ENCODE data around the gene F10.
"Not testable (repeated sequence)": the region's sequence is repeated elsewhere in the genome, so short reads cannot be mapped to it uniquely, and the experiment has no call there.

The F10 gene

DNA sequence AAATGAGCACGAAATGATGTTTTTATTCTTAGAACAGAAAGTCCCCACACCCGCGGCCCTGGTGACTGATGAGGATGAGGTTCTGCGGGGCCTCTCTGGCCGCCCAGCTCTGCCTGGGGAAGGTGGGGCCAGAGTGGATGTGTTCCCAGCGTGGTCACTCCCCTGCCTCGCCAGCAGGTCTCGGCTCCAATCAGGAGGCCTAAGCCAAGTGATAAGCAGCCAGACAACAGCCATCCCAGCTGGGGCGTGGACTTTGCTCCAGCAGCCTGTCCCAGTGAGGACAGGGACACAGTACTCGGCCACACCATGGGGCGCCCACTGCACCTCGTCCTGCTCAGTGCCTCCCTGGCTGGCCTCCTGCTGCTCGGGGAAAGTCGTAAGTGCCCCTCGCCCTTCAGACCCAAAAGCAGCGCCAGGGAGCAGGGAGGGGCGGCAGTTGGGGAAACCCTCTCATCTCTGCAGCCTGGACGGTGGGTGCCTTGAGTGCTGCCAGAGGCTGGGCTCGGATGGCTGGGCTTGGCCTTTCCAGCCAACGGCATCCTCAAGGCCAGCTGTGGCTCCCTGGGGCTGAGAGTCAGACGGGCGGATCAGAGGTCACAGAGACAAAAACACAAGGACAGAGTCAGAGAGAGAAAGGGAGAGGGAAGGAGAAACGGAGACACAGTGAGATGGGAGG is at the start of gene F10:
Gene F10, plus strand, starts transcription at position 250 of the 676 bp plus-strand sequence. Its CDS starts 57 bp downstream, at position 307.
- DNase-seq (ENCODE audit: low spot score), result no peak

DNA sequence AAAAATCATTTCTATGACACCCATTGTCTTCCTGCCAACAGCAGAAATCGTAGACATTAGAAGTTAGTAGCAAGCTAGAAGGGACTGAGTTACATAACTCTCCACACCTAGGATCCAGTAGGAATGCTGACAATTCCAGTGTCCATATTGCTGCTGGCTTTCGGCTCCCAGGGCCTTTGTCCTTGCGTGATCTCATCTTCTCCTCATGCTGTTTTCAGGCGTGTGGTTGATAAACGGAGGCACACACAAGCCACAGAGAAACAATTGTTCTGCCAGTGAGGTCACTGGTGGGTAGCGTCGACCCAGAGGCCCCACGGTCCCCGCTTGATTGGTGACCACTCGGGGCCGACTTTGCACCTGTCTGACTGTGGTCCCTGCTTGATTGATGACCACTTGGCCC is 48.7 kb upstream of the F10 start:
- DNase-seq (ENCODE audit: low spot score), result no peak

DNA sequence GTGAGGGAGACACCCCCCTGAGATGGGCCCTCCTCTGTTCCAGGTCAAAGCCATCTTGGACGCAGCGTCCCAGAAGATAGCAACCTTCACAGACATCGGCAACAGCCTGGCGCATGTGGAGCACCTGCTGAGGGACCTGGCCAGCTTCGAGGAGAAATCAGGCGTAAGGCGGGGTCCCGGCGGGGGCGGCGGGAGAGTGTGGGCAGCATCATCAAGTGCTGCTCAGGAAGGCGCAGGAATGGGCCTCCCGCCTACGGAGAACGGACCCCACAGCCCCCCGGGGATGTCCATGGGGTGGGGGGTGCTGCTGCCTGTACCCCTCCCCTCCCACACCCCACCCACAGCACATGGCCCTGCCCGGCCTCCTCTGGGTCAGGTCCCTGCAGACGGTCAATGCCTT is 48.2 kb upstream of the F10 start:
- no peak for DNase-seq (ENCODE audit: low spot score)

DNA sequence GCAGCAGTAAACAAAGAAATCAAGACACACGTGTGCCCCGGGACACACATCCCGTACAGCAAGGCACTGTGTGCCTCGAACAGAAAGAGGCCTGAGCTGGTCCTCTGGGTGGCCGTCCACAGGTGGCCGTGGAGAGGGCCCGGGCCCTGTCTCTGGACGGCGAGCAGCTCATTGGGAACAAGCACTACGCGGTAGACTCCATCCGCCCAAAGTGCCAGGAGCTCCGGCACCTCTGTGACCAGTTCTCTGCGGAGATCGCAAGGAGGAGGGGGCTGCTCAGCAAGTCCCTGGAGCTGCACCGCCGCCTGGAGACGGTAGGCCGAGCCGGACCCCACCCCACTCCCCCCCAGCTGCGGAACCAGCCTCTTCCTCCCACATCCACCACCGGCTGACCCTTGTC is 47.7 kb upstream of the F10 start:
- DNase-seq (ENCODE audit: low spot score), result no peak

DNA sequence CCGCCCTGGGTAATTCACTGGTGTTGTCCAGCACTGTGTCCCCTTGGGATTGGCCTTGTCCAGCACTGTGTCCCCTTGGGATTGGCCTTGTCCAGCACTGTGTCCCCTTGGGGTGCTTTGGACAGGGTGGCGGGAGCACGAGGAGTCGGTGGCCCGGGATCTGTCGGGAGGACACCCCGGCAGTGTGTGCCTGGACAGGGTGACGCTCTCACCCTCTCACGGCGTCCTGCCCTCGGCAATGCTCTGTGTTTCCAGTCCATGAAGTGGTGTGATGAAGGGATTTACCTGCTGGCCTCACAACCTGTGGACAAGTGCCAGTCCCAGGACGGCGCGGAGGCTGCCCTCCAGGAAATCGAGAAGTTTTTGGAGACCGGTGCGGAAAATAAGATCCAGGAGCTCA is 46.9 kb upstream of the F10 start:
- DNase-seq (ENCODE audit: low spot score), result no peak

DNA sequence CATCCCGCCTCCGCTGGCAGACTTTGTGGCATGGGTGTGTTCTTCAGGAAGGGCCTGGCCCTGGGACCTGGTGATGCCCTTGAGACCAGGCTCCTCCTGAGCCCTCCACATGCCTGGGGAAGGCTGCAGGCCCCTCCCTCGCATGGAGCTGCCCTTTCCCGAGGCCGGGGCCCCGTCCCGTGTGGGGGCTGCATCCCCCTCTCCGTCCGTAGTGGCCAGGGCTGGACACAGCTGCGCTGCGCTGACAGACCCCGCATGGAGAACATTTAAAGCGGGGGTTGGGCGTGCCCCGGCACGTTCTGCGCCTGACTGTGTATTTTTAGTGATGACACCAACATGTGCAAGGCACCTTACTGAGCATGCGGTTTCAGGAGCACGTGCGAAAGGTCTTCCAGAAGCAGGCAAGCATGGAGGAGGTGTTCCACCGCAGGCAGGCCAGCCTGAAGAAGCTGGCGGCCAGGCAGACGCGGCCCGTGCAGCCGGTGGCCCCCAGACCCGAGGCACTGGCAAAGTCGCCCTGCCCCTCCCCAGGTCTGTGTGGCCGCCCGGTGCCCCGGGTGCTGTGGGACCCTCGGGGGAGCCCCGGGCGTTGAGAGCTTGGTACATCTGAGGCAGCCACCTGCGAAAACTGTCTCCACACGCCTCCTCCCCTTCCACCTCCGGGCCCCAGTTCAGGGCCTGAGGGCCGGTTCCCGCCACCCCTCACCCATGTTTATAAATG is 45.8 kb upstream of the F10 start:
- DNase-seq (ENCODE audit: low spot score), result no peak

DNA sequence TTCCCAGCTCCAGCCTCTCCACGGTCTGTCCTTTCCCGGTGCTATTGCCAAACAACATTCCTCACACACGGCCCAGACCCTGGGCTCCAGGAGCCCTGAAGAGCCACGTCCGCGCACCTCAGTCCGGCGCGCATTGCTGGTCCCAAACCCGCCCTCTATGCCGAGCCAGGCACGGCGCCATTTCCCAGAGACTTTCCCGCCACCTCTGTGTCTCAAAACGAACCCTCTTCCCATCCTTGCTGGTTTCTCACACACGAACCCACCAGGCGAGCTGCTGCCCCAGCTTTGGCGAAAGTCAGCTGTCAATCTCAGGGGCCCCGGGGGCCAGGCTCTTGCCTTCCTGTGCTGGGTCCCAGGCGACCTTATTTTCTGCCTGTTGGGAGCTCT is 45.0 kb upstream of the F10 start:
- no peak for DNase-seq (ENCODE audit: low spot score)

DNA sequence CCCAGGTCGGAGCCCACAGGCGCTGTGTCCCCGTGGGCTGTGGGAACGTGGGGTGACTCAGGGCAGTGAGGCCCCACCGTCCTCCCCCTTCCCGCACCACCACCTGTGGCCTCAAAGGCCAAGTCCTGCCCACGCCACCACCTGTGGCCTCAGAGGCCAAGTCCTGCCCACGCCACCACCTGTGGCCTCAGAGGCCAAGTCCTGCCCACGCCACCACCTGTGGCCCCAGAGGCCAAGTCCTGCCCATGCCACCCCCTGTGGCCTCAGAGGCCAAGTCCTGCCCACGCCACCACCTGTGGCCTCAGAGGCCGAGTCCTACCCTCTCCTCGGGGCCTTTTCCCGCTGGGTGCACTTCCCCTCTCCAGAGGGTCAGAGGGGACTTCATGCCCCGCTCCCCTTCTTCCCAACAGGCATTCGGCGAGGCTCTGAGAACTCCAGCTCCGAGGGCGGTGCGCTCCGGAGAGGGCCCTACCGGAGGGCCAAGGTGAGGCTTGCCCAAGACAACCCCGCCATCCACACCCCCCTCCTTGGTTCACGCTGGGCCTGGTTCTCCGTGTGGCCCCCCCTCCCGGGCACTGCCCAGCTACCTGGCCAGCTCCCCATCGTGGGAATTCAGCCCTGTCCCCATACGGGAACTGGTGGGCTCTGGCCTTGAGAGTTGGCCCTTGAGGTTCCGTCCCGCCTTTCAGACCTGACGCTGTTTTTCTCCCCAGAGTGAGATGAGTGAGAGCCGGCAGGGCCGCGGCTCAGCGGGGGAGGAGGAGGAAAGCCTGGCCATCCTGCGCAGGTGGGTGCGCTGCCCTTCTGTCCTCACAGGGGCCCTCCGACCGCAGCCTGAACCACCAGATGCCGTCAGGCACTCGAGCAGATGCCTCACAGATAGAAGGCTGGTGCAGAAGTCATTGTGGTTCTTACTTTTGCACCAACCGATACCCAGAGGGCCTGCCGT is 44.4 kb upstream of the F10 start:
- no peak for DNase-seq (ENCODE audit: low spot score)

DNA sequence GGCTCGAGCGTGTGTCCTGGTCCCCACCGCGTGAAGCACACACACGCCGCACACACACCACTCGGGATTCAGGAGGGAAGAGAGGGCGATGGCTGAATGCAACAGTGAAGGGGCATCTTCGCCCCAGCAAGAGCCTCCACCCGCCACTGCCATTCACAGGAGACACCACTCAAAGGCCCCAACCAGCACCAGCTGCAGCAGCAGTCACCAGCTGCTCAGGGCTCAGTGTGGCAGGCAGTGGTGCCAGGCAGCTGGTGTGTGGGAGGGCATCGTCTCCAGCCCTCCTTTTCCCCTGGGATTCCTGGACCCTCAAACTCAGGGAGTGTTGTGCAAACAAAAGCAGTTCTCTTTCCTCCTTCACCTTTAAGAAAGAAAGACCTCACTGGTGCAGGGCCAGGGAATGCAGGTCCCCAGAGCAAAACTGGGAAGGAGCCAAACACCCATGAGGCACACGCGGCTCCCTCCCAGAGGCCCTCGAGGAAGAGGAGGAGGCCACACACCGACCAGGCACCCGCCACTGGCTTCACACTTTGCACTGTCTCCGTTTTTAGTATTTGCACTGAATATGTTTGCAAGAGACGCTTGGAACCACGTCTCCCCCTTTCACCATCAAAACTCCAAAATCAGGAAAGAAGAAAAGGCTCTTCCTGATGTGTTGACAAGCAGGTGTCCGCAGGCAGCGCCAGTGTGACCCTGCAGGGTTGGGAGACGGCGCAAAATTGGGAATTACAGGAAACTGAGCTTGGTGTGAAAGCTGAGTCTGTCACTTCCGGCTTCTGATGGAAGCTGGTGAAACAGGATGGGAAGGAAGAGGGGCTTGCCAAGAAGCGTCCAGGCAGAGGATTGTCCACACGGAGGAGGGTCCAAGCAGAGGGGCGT is 43.5 kb upstream of the F10 start:
- DNase-seq (ENCODE audit: low spot score), result peak; percentile 78

DNA sequence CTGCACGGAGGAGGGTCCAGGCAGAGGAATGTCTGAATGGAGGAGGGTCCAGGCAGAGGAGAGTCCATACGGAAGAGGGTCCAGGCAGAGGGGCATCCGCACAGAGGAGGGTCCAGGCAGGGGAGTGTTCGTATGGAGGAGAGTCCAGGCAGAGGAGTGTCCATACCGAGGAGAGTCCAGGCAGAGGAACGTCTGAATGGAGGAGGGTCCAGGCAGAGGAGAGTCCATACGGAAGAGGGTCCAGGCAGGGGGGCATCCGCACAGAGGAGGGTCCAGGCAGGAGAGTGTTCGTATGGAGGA is 42.9 kb upstream of the F10 start:
- DNase-seq (ENCODE audit: low spot score), result not testable (repeated sequence)

DNA sequence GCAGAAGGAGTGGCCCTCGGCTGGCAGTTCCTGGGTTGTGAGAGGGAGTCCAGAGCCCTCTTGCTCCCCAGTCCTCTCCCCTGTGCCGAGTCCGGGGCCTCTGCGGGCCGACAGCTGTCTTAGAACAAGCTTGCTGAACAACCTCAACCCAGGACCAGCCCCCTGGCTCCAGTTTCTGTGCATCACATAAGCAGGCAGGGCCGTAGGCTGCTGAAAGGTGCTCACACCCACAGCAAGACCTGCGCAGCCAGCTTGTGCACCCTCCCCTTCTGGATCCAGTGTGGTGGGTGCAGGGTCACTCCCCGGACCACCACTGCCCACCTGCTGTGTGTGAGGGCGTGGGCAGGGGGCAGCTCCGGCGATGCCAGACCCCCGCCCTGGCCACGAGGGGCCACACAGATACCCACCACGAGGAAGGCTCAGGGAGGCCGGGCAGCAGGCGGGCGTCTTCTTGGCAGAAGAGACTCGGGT is 42.2 kb upstream of the F10 start:
- no peak for DNase-seq (ENCODE audit: low spot score)

DNA sequence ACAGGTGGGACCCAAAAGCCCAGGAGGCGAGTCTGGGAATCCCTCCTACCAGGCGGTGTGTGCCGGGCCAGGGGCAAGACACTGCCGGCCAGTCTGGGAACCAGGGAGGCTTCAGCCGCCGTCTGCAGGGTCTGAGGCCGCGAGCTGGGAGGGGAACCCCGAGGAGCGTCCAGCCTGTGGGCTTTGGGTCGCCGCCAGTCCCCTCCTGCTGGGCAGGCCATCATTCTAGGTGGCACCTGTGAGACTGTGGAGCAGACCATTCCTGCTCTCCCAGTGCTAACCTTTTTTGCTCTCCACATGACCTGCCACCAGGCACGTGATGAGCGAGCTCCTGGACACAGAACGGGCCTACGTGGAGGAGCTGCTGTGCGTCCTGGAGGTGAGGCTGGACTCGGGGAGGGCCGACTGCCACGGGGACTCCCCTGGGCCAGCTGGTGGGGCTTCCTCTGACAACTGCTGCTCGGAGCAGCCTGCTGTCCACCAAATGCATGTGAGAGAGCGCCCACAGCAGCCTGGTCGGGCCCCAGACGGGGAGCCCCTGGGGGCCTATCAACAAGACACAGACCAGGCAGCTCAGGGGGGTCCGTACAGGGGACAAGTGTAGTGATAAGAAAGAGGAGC is 41.6 kb upstream of the F10 start:
- DNase-seq (ENCODE audit: low spot score), result no peak

DNA sequence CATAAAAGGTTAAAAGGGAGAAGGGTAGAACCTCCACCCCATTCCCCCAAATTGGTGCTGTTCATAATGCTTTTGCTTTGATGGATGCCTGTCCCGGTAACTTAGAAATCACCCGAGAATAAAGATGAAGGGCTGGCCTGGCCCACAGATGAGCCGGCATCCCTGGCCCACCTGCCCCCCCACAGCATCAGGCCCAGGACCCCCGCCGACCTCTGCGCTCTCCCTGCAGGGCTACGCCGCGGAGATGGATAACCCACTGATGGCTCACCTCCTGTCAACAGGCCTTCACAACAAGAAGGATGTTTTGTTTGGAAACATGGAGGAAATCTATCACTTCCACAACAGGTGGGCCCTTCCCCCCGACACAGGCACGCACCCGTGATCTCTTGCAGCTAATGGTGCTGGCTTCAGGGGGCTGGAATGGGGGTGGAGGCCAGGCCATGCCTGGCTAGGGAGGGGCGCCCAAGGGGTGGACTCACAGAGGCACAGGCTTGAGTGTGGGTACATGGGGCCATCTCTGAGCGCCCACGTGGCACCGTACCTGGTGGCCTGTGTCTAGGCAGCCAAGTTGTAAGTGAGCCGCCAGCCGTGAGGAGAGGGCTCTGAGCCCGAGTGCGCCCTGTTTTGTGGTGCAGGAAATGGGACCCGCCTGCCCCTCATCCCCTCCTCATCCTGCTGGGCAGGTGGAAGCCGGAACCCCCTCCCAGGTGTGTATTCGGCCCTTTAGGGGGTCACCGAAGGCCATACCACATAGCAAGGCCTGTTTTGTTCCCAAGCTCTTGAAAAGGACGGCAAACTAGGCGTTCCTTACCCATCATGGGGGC is 40.2 kb upstream of the F10 start:
- DNase-seq (ENCODE audit: low spot score), result no peak

DNA sequence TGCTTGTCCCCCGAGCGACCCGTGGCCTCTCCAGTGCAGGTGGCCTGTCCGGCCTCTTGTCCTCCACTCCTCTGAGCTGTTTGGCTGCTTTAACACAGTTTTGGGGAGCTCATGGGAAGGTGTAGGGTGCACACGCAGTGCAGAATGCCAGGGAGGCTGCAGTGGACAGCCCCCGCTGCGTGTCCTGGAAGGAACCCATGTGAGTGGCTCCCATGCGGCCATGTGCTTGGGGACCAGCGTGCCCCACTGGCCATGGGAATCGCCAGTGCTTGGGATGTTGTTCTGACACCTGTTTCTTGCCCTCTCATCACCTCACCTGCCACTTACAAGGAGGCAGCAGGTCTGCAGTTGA is 39.6 kb upstream of the F10 start:
- no peak for DNase-seq (ENCODE audit: low spot score)

DNA sequence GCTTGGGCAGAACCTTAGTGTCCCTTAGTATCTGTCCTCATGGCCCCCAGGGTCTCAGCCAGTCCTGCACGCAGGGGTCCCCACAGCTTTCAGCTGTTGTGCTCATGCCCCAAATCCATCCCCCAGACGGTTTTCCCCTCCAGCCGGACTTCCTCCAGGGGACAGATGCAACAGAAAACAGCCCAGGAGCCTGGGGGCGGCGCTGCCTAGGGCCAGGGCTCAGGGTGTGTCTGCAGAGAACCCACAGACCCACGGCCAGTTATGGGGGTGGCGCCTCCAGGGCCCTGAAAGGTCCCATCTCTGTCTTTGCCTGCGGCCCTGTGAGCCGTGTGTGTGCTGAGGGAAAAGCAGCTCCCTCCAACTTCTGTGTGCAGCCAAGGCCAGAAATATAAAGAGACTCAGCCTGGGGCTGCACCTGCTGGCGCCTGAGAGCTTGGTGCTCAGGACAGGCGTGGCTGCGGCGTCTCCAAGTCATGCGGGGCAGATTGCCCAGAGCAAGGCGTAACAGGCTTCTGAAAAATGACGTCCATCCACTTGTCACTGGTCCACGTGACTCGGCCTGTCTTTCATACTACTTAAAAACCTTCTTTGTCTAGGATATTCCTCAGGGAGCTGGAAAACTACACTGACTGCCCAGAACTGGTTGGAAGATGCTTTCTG is 39.1 kb upstream of the F10 start:
- peak; percentile 82 for DNase-seq (ENCODE audit: low spot score)

DNA sequence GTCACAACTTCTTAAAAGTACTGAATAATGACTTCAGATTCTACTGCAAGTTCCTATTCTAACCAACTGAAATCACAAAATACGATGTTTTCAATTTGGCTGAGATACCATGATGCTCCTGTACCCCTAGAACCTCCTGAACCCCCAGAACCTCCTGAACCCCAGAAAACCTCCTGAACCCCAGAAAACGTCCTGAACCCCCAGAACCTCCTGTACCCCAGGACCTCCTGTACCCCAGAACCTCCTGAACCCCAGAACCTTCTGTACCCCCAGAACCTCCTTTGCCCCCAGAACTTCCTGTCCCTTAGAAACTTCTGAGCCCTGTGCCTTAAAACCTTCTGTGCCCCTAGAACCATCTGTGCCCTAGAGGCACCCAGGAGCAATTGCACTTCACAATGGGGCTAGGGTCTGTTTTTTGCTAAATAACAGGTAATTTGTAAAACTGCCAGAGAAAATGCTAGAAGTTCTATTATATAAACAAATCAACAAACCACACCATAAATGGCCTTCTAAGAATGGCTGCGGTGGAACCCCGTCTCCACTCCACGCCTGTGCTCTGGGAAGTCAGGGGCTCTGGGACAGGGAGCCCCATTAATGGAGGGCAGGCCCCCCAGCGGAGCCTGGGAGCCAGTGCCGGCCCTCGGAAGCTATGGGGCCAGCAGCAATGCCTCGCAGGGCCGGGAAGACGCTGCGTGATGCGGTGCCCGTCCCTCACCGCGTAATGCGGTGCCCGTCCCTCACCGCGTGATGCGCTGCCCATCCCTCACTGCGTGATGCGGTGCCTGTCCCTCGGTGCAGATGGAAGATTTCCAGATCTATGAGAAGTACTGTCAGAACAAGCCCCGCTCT is 38.3 kb upstream of the F10 start:
- no peak for DNase-seq (ENCODE audit: low spot score)

DNA sequence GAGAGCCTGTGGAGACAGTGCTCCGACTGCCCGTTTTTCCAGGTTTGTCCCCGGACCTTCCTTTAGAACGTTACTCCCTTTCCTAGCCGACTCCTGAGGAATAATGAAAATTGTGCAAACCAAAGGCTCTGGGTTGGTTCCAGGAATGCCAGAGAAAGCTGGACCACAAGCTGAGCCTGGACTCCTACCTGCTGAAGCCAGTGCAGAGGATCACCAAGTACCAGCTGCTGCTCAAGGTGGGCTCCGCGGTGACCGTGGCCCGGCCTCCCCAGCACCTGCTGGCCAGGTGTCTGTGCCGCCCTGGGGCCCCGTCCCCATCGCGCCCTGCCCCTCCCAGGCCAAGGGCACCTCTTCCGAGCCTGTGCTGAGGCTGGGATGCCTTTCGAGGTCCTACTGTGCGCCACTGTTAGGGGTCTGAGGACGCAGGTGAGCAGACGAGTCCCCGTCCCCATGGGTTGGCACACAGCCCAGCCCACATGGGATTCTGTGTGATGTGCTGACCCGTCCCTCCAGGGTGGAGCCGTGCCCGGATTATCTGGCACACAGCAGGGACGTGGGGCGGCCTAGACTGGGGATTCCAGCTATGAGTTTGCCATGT is 37.6 kb upstream of the F10 start:
- no peak for DNase-seq (ENCODE audit: low spot score)

DNA sequence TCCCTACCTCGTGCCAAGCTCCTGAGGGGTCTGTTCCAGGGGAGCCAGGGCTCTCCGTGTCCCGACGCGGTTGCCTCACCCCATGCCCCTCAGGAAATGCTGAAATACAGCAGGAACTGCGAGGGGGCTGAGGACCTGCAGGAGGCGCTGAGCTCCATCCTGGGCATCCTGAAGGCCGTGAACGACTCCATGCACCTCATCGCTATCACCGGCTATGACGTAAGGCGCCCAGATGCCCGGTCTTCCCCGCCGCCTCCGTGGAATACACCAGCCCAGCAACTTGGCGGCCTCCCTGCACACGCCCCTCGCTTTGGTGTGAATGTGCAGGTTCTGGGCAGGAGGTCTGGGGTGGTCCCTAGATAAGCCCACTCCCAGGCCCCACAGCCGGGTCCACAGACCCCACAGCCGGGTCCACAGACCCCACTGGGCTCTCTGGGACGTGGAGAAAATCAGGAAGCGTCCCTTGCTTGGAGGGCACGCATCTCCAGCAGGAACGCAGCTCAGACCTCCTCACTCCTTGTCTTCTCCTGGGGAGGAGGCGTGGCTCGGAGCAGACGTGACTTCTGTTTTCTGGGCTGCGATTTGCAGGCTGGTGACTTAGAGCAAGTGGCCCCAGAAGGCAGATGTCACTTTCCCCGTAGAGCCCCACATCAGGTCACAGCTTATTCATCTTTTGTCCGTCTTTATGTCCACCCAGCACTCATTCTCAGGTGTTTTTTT is 36.4 kb upstream of the F10 start:
- DNase-seq (ENCODE audit: low spot score), result no peak
